OCI-LY1 (cell line): Measurements from ENCODE around the gene STXBP6.

ENCODE experiments used
- H2AFZ ChIP-seq: fragments of 200-600 bp; sonication (generic), shearing (Covaris generic); 2 replicates; pipeline ENCODE4 v1.6.0; 2014; ENCODE audit warnings: antibody characterized with exemption, mild to moderate bottlenecking, low read length
- H3F3A ChIP-seq: fragments of 200-600 bp; sonication (generic), shearing (Covaris generic); 2 replicates; pipeline ENCODE4 v1.6.0; 2014; ENCODE audit warnings: mild to moderate bottlenecking, antibody characterized with exemption, low read length, moderate library complexity; ENCODE audit not compliant: insufficient read depth
- H3K27ac ChIP-seq: fragments of 200-600 bp; sonication (generic); 2 replicates; pipeline ENCODE4 v1.5.1; 2014; ENCODE audit warnings: low read length, mixed run types, mild to moderate bottlenecking, low read depth; ENCODE audit not compliant: poor library complexity, severe bottlenecking
- H3K27me3 ChIP-seq: fragments of 200-600 bp; sonication (generic); 2 replicates; pipeline ENCODE4 v1.6.0; 2014; ENCODE audit warnings: antibody characterized with exemption, mild to moderate bottlenecking, low read length, moderate library complexity; ENCODE audit not compliant: insufficient read depth
- H3K36me3 ChIP-seq: fragments of 200-600 bp; sonication (generic); 2 replicates; pipeline ENCODE4 v1.6.1; 2014; ENCODE audit warnings: mild to moderate bottlenecking, antibody characterized with exemption, low read length, moderate library complexity, mixed read lengths; ENCODE audit not compliant: insufficient read depth
- H3K4me1 ChIP-seq: fragments of 200-600 bp; sonication (generic); 2 replicates; pipeline ENCODE4 v1.5.1; 2014; ENCODE audit warnings: mild to moderate bottlenecking, low read length, moderate library complexity; ENCODE audit not compliant: insufficient read depth, severe bottlenecking
- H3K4me2 ChIP-seq: fragments of 200-600 bp; sonication (generic), shearing (Covaris generic); 2 replicates; pipeline ENCODE4 v1.6.1; 2014; ENCODE audit warnings: low read length
- H3K4me3 ChIP-seq: fragments of 200-600 bp; sonication (generic); 2 replicates; pipeline ENCODE4 v1.5.1; 2014; ENCODE audit warnings: low read length, low read depth, mild to moderate bottlenecking, mixed read lengths; ENCODE audit not compliant: poor library complexity, severe bottlenecking
- H3K79me2 ChIP-seq: fragments of 200-600 bp; shearing (Covaris generic); 2 replicates; pipeline ENCODE4 v1.6.1; 2016; ENCODE audit warnings: mixed run types, low read length, mixed read lengths; ENCODE audit not compliant: insufficient read depth
- H3K9ac ChIP-seq: fragments of 200-600 bp; sonication (generic), shearing (Covaris generic); 2 replicates; pipeline ENCODE4 v1.6.1; 2014; ENCODE audit warnings: mild to moderate bottlenecking, low read length, mixed read lengths
- H3K9me2 ChIP-seq: fragments of 200-600 bp; sonication (generic), shearing (Covaris generic); 2 replicates; pipeline ENCODE4 v1.6.1; 2014; ENCODE audit warnings: low read depth, mild to moderate bottlenecking, low read length, mixed read lengths
- H3K9me3 ChIP-seq: fragments of 200-600 bp; shearing (Covaris generic); 2 replicates; pipeline ENCODE4 v1.6.1; 2014; ENCODE audit warnings: low read length, mixed read lengths
- H4K20me1 ChIP-seq: fragments of 200-600 bp; sonication (generic), shearing (Covaris generic); 2 replicates; pipeline ENCODE4 v1.6.0; 2016; ENCODE audit warnings: mild to moderate bottlenecking, low read length; ENCODE audit not compliant: insufficient read depth
- CTCF ChIP-seq: fragments of 200-600 bp; sonication (generic), shearing (Covaris generic); IDR thresholded peaks from 2 replicates; pipeline ENCODE4 v1.5.1; 2017; ENCODE audit warnings: mild to moderate bottlenecking, antibody characterized with exemption, low read length, moderate library complexity, mixed read lengths
- EZH2 ChIP-seq: fragments of 200-600 bp; sonication (generic), shearing (Covaris generic); IDR thresholded peaks from 2 replicates; pipeline ENCODE4 v1.8.0; 2017; ENCODE audit warnings: borderline replicate concordance, mixed run types, mild to moderate bottlenecking, antibody characterized with exemption, low read length, moderate library complexity, mixed read lengths

STXBP6 gene

DNA sequence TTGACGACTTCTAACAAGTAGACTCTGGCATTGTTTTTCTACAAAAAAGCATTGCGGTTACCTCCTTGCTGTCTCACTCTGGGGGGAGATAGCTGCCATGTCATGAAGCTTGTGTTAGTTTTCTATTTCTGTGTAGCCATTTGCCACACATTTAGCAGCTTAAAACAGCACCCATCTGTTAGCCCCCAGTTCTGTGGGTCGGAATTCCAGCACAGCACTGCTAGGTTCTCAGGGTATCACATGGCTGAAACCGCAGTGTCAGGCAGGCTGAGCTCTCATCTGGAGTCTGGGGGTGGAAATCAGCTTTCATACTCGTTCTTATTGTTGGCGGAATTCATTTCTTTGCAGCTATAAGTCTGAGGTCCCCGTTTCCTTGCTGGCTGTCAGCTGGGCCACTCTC, 19.9 kb upstream of the STXBP6 start:
- Histone ChIP-seq H3K79me2 (no peaks in the 10 kb centered on the region), H3K36me3 (no peaks in the 10 kb centered on the region), H3K27me3 (no peaks in the 10 kb centered on the region), H3K4me3 (no peak overlapping the region), H4K20me1 (no peaks in the 10 kb centered on the region), H3F3A (no peaks in the 10 kb centered on the region), H3K9me2 (no peaks in the 10 kb centered on the region), H3K9me3 (no peaks in the 10 kb centered on the region), H2AFZ (no peak overlapping the region), H3K9ac (no peak overlapping the region), H3K27ac (no peak overlapping the region), H3K4me2 (no peak overlapping the region), H3K4me1 (no peaks in the 10 kb centered on the region)
- TF ChIP-seq CTCF (no peak), EZH2 (no peak)

DNA sequence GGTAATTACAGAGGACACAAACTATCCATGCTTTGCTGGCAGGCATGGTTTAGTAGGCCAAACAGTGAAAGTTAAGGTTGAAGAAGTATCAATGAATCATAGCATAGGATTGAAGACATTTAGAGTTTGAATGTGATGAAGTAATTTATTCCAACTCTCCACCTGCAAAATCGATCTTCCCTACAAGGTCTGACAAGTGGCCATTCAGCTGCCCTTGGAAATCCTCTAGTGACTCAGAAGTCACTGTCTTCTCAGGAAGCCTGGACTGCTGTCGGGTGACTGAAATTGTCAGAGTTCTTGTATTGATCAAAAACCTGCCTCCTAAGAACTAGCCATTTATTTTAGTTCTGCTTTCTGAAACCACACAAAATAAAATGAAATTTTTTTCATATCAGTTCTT, 17.7 kb upstream of the STXBP6 start:
- H3K27ac ChIP-seq: no peak overlapping the region
- H3K9ac ChIP-seq: no peak overlapping the region
- H4K20me1 ChIP-seq: no peaks in the 10 kb centered on the region
- H3K9me2 ChIP-seq: no peaks in the 10 kb centered on the region
- H3K9me3 ChIP-seq: no peaks in the 10 kb centered on the region
- TF ChIP-seq EZH2 (no peak), CTCF (no peak)
- no peak overlapping the region for H3K4me3 ChIP-seq
- H2AFZ ChIP-seq: no peak overlapping the region
- no peaks in the 10 kb centered on the region for H3F3A ChIP-seq
- no peaks in the 10 kb centered on the region for H3K4me1 ChIP-seq
- H3K4me2 ChIP-seq: no peak overlapping the region
- no peaks in the 10 kb centered on the region for H3K79me2 ChIP-seq
- H3K27me3 ChIP-seq: no peaks in the 10 kb centered on the region
- no peaks in the 10 kb centered on the region for H3K36me3 ChIP-seq

DNA sequence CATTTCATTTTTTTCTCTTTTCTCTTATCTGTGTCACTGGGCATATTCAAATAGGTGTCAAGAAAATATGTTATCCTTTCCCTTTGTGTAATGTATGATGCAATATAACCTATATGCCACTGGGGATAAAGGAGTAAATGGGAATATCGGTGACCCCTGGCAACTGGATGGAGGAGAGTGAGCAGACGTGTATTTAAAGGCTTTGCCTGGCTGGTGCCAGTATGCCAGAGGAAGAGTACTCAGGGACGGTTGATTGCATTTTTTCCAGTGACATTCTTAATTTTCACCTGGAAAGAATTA, 12.0 kb upstream of the STXBP6 start:
- Histone ChIP-seq H3K27ac (no peak overlapping the region), H3K79me2 (no peaks in the 10 kb centered on the region), H3K4me2 (no peak overlapping the region), H3K36me3 (no peaks in the 10 kb centered on the region), H3K4me3 (no peak overlapping the region), H3K27me3 (no peaks in the 10 kb centered on the region), H3K9me2 (no peaks in the 10 kb centered on the region), H3K9ac (no peak overlapping the region), H3K4me1 (no peaks in the 10 kb centered on the region), H2AFZ (no peak overlapping the region), H3K9me3 (no peaks in the 10 kb centered on the region), H4K20me1 (no peaks in the 10 kb centered on the region), H3F3A (no peaks in the 10 kb centered on the region)
- TF ChIP-seq EZH2 (no peak), CTCF (no peak)

DNA sequence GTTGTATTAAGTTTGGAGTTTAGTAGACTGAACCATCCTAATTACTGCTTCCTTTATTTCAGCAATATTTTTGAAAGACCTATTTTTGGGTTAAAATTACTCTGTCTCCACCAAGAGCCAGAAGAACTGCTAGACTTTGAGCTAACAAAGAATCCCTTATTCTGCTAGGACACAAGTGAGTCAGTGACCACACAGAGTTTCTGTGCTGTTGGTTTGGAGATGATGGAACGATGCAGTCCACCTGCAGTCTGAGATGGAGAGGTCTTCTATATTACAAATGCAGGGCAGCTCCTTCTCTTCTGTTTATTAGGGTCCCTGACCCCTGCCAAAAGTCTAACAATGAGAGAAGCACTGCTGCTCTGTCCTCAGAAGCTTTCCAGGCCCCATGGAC, 6.7 kb upstream of the STXBP6 start:
- Histone ChIP-seq H3K36me3 (no peaks in the 10 kb centered on the region), H3K27me3 (0 out of 2 replicates have a peak, but pooled peaks cover 1% of the 10 kb centered on the region), H3K79me2 (no peaks in the 10 kb centered on the region), H4K20me1 (no peaks in the 10 kb centered on the region), H3K27ac (no peak overlapping the region), H3F3A (no peaks in the 10 kb centered on the region), H3K9ac (no peak overlapping the region), H3K9me3 (no peaks in the 10 kb centered on the region), H2AFZ (no peak overlapping the region), H3K4me2 (no peak overlapping the region), H3K4me3 (no peak overlapping the region), H3K9me2 (no peaks in the 10 kb centered on the region), H3K4me1 (no peaks in the 10 kb centered on the region)
- TF ChIP-seq EZH2: no peak
- no peak for TF ChIP-seq CTCF
